Hematopoietic multipotent progenitor cell treated with erythropoietin and hydrocortisone succinate and interleukin-3 and kit ligand, for 6 days (in vitro differentiated cells): ENCODE results near the gene NECAB3.
"Not testable (repeated sequence)": the region's sequence is repeated elsewhere in the genome, so short reads cannot be mapped to it uniquely, and the experiment has no call there.

Experiments used
- DNase-seq: peaks from one replicate; pipeline ENCODE4 v3.0.0-alpha.2; 2015

Gene NECAB3, protein sequence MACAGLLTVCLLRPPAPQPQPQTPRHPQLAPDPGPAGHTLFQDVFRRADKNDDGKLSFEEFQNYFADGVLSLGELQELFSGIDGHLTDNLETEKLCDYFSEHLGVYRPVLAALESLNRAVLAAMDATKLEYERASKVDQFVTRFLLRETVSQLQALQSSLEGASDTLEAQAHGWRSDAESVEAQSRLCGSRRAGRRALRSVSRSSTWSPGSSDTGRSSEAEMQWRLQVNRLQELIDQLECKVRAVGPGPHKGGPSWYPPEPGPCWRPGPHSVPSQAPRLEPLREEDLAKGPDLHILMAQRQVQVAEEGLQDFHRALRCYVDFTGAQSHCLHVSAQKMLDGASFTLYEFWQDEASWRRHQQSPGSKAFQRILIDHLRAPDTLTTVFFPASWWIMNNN

DNA sequence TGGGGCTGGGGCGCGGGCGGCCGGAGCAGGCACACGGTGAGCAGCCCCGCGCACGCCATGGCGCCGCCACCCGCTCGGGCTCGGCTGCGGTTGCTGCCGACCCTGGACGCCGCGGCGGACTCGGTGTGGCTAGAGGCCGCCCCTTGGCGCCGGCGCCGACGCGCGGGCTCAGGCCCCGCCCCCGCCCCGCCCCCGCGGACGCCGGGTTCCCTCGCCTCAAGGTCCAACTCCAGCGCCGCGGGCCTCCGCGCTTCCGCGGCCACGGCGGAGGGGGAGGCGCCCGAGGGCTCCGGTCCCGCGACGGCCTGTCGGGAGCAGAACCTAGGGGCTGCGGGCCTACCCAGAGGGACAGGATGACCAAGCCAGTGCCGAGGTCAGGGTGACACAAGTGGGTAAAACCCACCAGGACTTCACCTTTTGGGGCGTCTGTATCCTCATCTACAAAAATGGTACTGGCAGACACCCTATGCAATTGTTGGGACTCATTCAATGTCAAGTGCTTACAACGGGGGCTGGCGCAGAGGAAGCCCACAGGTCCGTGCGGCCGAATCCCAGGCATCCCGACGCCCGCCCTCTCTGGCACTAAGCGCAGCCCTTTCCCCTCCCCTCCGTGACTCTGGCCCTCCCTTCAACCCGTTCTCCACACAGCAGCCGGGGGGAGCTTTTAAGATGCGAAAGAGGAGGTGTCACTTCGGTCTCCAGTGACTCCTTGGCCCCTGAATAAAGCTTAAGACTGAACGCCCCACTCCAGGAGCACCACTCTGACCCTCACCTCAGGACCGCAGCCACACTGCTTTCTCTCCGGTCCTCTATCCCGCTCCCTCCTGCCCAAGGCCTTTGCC is at the start of gene NECAB3:
TSS of gene NECAB3 (minus strand) at position 135 of the 842 bp plus-strand sequence. CDS start at position 59, 76 bp downstream.
- DNase-seq: peak; percentile 80

DNA sequence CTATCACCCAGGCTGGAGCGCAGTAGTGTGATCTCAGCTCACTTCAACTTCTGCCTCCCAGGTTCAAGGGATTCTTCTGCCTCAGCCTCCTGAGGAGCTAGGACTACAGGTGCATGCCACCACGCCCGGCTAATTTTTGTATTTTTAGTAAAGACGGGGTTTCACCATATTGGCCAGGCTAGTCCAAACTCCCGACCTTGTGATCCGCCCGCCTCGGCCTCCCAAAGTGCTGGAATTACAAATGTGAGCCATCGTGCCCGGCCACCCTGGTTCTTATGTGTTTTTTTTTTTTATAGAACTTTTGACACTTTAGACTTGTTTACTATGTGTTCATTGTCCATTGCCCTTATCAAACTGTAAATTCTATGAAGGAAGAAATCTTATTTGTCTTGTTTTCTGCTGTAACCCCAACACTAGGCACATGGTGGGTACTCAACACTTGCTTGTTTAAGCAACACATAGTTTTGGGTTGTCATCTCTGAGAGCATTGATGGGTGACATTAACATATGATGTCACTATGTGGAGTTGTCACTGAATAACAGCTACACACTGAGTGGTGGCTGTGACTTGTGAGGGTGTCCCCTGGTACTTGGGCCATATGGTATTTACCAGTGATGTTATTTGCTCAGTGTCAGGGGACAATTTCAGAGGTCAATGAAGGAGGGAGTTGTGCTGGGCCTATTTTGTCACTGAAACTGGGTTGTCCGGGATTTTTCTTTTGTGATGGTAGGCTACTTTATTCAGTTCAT is 47.3 kb upstream of the NECAB3 start:
- DNase-seq: no peak

DNA sequence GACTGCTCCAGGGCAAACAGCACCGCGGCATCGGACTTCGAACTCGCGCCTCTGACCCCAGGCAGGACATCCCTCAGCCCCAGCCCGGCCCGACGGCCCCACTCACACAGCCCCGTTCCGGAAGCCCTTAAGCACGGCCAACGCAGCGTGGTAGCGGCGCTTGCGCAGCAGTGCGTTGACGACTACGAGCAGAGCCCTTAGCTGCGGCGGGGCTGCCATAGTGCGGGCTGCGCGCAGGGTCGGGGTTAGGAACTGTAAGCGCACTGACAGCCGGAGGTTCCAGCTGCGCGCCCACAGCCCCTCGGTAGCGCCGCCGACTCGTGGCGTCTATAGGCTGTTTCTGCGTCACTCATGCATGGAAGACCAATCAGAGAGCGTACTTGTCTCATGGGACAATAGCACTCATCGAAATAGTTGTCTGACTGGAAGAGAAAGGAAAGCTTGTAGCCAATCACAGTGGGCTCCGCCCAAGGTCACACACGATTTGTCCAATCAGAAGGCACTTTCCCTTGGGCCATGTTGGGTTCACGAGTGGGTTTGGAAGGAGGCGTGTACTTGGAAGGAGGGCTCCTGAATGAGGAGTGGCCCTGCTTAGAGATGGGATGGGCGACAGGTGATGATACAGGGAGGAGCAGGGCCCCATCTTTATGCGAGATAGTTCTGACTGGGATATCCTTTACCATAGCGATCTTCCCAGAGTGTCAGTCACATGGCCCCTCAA is 45.9 kb upstream of the NECAB3 start, which contains the start of gene PXMP4:
TSS of gene PXMP4 (minus strand) at position 322 of the 721 bp plus-strand sequence. CDS start at position 219, 103 bp downstream.
- peak; percentile 99 for DNase-seq

DNA sequence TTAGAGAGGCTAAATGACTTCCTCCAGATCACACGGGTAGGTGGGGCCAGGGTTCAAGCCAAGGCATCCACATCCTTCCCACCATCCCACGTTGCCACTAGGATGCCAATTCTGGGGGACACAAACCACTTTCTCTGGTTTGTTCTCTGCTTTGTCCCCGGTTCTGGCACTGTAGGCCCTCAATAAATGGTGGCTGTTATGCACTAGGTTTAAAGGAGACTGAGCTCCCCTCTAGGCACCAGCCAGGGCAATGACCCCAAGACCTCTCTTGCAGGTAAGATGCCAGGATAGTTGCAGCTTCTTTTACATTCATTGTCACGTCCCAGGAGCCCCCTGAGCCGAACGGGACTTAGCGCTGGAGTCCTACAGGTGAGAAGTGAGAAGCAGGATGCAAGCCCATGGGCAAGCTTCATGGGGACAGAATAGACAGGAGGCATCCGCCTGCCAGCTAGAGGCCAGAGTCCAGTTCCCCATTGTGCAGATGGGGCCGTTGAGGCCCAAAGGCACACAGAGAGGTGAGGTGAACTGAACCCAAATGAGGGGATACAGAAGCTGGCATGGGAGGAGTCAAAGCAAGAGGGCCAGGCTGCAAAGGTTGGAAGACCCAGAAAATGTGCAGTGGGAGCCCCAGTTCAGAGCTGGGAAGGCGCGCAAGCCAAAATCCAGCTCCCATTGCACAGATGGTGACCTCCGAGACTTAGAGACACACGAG is 45.2 kb upstream of the NECAB3 start:
- peak; percentile 23 for DNase-seq

DNA sequence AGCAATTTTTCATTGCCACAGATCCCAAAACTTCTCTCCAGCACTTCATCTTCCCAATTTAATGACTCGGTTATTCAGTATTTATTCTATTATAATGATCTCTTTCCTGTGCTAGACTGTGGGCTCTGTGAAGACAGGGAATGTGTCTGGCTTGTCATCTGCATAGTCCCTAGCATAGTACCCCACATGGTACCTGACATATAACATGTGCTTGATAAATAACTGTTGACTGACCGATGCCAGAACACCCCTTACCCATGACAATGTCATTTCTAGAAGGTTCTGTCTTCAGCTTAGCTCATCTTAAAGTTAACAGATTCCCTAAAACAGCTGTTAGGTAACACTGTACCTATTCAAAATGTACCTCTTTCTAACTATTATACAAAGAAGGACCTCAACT is 42.3 kb upstream of the NECAB3 start:
- DNase-seq: no peak

DNA sequence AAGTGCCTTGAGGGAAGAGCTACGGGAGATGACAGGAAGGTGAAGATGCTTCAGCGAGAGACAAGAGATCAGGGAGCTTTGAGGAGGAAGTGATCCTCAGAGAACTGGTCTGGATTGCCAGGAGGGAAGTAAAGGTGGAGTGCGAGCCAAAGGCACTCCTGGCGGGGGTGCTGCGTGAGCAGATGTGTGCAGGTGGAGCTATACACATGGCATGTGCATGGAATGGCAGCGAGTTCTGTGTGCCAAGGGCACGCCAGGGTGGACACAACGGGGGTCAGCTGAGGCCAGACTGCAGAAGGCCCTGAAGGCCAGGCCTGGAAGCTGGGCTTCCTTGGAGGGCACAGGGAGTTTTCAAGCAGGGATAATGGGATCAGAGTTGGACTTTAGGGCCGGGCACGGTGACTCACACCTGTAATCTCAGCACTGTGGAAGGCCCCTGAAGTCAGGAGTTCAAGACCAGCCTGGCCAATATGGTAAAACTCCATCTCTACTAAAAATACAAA is 39.7 kb upstream of the NECAB3 start:
- no peak for DNase-seq

DNA sequence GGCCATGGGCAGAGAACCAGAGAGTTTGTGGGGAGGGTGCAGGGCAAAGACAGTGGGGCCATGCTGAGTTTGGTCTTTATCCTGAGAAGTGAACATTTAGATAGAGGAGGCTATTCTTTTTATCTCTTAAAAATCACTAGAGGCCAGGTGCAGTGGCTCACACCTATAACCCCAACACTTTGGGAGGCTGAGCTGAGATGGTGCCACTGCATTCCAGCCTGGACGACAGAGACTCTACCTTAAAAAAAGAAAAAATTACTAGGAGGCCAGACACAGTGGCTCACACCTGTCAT is 37.2 kb upstream of the NECAB3 start:
- DNase-seq: no peak

DNA sequence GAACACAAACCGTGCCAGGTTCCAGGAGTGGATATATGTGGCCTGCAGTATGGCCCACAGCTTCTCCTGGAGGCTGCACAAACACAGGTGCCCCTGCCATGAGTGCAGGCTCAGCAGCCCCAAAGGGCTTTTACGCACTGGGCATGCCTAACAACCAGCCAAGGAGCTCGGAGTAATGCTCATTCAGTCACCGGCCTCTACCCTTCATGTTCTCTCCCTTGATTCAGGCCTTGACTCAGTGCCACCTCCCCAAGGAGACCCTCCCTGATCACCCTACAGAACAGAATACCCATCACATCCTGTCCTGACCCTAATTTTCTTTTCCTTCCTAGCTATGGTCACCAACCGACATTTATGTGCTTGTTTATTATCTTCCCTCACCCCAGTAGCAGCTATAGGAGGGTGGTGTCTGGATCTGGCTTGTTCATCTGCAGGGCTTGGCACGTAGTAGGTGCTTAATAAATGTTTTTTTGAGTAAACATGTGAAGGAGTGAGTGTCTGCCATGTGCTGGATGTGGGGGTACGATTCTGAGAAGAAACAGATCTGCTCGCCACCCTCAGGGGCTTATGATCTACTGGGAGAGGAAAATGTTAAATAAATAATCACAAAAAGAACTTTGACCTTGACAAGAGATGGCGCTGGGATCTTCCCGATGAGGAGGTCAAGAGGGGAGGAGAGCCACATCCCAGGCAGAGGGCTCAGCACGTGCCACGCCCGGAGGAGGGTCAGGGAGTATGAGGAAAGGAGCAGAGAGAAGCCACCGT is 36.6 kb upstream of the NECAB3 start:
- DNase-seq: no peak

DNA sequence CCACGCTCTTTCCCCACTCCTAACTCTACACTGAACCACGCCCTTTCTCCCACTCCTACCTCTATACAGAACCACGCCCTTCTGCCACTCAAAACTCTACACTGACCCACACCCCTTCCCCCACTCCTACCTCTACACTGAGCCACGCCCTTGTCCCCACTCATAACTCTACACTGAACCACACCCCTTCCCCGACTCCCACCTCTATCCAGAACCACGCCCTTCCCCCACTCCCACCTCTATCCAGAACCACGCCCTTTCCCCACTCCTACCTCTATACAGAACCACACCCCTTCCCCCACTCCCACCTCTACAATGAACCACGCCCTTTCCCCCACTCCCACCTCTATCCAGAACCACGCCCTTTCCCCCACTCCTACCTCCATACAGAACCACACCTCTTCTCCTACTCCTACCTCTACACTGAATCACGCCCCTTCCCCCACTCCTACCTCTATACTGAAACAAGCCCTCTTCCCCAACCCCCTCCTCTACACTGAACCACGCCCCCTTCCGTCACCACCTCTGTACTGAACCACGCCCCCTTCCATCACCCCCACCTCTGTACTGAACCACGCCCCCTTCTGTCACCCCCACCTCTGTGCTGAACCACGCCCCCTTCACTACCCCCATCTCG is 35.8 kb upstream of the NECAB3 start:
- peak; percentile 61 for DNase-seq

DNA sequence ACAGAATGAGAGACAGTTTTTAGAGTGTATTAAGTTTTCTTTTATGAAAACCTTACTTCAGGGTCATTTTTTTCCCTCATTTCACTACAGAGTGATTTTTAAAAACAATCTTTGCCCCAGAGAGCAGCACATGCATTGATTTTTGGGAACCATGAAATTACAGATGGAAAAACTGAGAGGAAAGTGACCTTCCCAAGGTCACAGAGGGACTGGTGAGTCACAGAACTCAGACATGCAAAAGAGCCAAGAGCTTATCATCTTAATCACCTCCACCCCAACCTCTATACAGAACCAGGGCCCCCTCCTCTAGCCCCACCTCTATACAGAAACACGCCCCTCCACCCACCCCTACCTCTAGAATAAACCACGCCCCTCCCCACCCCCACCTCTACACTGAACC is 35.2 kb upstream of the NECAB3 start:
- peak; percentile 72 for DNase-seq

DNA sequence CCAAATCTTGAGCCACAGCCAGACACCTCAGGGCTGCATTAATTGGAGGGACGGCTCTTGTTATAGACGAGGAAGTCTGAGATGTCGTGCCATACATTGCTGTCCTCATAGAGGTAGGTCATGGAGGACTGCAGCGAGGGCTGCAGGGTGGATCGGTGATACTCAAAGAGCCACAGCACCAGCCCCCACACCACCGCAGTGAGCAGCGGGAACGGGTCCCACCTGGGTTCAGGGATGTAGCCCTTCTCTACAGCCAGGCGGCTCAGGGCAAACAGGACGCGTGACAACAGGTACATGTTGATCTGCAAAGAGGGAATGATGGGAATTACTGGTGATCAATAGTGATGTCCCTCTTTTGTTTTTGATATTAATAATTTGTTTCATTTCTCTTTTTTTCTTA is 33.4 kb upstream of the NECAB3 start:
- no peak for DNase-seq

DNA sequence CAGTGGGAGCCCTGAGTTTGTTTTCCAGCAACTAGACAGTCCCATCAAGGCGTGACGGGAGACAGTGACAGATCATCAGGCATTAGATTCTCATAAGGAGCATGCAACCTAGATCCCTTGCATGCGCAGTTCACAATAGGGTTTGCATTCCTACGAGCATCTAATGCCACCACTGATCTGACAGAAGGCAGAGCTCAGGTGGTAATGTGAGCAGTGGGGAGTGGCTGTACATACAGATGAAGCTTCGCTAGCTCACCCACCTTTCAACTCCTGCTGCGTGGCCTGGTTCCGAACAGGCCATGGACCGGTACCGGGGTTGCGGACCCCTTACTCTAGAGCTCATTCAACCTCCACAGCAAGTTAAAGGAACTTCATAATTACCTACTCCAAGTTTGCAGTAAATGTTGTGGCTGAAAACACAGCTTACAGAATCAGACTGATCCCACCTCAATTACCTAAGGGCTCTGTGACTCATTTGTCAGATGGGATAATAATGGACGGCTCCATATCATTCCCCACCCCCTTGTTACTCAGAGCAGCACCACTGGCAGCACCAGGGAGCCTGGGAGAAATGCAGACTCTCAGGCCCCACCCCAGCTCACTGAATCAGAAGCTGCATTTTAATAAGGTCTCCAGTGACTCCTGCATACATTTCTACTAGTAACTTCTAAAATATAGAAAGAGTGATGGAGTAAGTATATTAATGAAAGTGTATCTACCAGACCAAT is 30.1 kb upstream of the NECAB3 start:
- no peak for DNase-seq

DNA sequence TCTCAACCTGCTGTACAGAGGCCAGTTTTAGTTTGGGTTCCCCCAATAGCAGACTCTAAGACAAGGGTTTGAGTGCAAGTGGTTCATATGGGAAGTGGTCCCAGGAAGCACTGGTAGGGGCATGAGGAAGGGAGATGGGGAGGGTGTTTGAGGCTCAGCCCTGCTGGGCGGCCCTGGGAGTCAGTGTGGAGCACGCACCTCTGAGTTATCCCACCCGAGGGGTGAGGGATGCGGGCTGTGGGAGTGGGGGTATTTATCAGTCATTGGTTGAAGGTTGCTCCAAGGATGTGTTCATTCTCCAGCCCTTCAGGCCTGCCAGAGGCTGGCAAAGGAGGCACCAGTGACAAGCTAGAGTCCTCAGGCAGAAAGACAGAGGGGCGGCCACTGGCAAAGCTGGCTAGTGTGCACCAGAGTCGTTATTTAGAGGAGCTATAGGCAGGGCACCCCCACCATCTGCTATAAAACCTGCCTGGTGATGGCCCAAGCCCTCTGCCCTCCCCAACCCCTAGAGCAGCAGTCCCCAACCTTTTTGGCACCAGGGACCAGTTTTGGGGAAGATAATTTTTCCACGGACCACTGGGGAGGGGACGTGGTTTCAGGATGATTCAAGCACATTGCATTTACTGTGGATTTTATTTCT is 29.4 kb upstream of the NECAB3 start:
- DNase-seq: no peak

DNA sequence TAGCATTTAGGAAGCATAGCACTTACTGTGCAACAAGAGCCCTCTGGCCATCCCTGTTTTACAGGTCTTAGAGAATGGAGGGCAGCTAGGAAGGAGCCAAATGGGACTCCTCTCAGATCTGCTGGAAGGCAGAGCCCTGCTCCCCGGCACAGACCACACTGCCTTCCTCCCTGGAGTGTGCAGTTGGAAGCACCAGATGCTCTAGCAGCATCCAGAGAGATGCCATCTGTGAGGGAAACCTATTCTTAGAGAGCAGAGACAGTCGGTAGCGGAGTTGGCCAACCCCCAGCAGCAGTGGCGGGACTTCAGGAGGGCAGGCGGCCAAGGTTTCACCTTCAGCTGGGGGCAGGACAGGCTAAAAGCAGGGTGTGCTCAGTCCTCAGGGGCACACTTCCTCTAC is 28.6 kb upstream of the NECAB3 start:
- no peak for DNase-seq

DNA sequence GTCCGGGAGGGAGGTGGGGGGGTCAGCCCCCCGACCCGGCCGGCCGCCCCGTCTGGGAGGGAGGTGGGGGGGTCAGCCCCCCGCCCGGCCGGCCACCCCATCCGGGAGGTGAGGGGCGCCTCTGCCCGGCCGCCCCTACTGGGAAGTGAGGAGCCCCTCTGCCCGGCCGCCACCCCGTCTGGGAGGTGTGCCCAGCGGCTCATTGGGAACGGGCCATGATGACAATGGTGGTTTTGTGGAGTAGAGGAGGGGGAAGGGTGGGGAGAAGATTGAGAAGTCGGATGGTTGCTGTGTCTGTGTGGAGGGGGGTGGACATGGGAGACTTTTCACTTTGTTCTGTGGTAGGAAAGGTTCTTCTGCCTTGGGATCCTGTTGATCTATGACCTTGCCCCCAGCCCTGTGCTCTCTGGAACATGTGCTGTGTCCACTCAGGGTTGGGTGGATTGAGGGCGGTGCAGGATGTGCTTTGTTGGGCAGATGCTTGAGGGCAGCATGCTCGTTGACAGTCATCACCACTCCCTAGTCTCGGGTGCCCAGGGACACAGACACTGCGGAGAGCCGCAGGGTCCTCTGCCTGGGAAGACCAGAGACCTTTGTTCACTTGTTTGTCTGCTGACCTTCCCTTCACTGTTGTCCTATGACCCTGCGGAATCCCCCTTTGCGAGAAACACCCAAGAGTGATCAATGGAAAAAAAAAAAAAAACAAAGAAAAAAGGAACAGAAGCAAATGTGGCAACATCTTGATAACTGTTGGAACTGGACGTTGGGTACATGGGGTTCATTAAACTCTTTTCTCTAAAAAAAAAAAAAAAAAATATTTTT is 27.6 kb upstream of the NECAB3 start:
- DNase-seq: no peak

DNA sequence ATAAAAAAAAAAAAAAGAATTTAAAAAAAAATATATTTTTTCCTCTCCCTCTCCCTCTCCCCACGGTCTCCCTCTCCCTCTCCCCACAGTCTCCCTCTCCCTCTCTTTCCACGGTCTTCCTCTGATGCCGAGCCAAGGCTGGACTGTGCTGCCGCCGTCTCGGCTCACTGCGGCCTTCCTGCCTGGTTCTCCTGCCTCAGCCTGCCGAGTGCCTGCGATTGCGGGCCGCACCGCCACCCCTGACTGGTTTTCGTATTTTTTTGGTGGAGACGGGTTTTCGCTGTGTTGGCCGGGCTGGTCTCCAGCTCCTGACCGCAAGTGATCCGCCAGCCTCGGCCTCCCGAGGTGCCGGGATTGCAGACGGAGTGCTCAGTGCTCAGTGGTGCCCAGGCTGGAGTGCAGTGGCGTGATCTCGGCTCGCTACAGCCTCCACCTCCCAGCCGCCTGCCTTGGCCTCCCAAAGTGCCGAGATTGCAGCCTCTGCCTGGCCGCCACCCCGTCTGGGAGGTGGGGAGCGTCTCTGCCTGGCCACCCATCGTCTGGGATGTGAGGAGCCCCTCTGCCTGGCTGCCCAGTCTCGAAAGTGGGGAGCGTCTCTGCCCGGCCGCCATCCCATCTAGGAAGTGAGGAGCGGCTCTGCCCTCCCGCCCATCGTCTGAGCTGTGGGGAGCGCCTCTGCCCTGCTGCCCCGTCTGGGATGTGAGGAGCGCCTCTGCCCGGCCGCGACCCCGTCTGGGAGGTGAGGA is 26.6 kb upstream of the NECAB3 start:
- DNase-seq: not testable (repeated sequence)

DNA sequence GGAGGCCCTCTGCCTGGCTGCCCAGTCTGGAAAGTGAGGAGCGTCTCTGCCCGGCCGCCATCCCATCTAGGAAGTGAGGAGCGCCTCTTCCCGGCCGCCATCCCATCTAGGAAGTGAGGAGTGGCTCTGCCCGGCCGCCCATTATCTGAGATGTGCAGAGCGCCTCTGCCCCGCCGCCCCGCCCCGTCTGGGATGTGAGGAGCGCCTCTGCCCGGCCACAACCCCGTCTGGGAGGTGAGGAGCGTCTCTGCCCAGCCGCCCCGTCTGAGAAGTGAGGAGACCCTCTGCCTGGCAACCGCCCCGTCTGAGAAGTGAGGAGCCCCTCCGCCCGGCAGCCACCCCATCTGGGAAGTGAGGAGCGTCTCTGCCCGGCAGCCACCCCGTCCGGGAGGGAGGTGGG is 24.7 kb upstream of the NECAB3 start:
- not testable (repeated sequence) for DNase-seq

DNA sequence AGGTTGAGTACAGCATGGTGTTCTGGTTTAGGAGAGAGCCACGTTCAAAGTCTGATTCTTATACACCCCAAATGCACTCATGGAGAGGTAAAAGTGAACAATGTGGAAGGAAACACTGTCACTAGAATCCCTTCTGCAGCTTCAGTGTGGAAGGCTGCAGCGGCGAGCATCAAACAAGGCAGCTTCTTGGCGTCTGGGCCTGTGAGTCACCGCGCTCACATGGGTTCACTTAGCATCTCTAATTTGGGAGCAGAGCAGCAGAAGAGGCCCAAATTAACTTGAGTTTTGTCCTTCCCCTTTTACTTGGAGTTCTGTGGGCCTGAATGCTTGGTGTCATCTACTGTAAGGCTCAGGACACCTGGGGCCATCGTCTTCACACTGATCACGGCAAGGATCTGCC is 22.9 kb upstream of the NECAB3 start:
- DNase-seq: no peak
